ENCODE results near the gene TGM3. TPM values are rescaled to one million over a fixed set of nuclear protein-coding genes. Genes with fewer than 3 reads are reported as not detected.

TGM3 gene
- polyA plus RNA-seq, 1 experiment: not detected

DNA sequence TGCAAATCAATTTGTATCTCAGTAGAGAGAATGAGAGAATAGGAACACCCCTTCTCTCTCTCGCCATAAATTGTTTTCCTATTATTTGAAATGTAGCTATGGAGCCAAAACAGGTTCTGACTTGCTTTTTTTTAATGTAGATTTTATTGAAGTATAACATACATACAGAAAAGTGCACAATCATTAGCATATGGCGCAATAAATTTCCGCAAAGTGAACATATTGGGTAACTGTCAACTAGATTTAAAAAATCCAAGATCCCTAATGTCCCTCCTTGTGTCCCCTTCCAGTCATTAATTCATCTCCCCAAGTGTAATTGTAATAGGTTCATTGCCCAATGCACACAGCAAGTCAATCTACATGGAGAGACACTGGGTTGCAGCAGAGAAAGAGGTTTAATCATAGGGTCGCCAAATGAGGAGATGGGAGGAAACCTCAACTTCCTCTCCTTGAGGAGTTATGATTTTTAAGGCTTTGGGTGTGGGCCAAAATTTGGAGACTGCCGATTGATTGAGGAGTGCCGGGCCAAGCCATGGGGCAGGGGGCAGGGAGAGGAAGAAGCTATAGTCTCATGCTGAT is 43.3 kb upstream of the TGM3 start:
- H3K36me3 ChIP-seq (ENCODE audit: control insufficient read depth, insufficient read depth, low read length): no peaks in the 10 kb centered on the region
- POLR2A ChIA-PET: no interaction called here
- H3K4me3 ChIP-seq (ENCODE audit: low read depth, low read length): no peak overlapping the region
- CTCF ChIA-PET: no interaction called here
- peaks cover 6% of the 10 kb centered on the region; the same call in 1 of the 2 replicates for H3K27me3 ChIP-seq (ENCODE audit: control insufficient read depth, insufficient read depth, low read length)
- DNase-seq (ENCODE audit: low read depth): no peak
- TF ChIP-seq CTCF (IDR thresholded peaks at IDR 0.05; ENCODE audit: insufficient read depth, low read depth, low read length): no peak

DNA sequence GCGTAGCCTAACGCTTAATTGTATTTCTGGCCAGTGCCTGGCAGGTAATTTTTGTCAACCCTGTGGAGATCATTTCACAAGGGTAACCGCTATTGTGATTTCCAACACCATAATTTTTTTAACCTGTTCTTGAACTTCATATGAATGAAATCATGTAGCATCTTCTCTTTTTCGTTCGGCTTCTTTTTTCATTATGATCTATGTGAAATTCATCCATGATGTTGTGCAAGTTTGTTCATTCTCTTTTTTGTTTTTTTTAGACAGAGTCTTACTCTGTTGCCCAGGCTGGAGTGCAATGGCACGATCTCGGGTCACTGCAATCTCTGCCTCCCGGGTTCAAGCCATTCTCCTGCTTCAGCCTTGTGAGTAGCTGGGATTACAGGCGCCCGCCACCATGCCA is 42.5 kb upstream of the TGM3 start:
- no peak for DNase-seq (ENCODE audit: low read depth)
- ChIA-PET POLR2A (no interaction called here), CTCF (no interaction called here)
- H3K27me3 ChIP-seq (ENCODE audit: control insufficient read depth, insufficient read depth, low read length): peaks cover 1% of the 10 kb centered on the region; the same call in 1 of the 2 replicates
- no peak for TF ChIP-seq CTCF (IDR thresholded peaks at IDR 0.05; ENCODE audit: insufficient read depth, low read depth, low read length)
- H3K4me3 ChIP-seq (ENCODE audit: low read depth, low read length): no peak overlapping the region
- no peaks in the 10 kb centered on the region for H3K36me3 ChIP-seq (ENCODE audit: control insufficient read depth, insufficient read depth, low read length)

- CTCF ChIA-PET: interaction anchor here (0.8 to 0.9 kb wide), 2 partner anchors 34 to 60 kb away, joined by 3 read pairs; no protein-coding TSS in a partner anchor
Measured at GRCh38 chr20:2254333-2254732, 41.5 kb upstream of the TGM3 start.

GRCh38 chr20:2255926-2256531 is 39.8 kb upstream of the TGM3 start:
- H3K4me3 ChIP-seq (ENCODE audit: low read depth, low read length): no peak overlapping the region
- no peaks in the 10 kb centered on the region for H3K36me3 ChIP-seq (ENCODE audit: control insufficient read depth, insufficient read depth, low read length)
- H3K27me3 ChIP-seq (ENCODE audit: control insufficient read depth, insufficient read depth, low read length): no peaks in the 10 kb centered on the region
- no peak for DNase-seq (ENCODE audit: low read depth)
- POLR2A ChIA-PET: no interaction called here
- TF ChIP-seq CTCF (IDR thresholded peaks at IDR 0.05; ENCODE audit: insufficient read depth, low read depth, low read length): no peak
- CTCF ChIA-PET: interaction anchor here (1.0 kb wide), 1 partner anchor 17 kb away, joined by 3 read pairs; no protein-coding TSS in a partner anchor

More at GRCh38 chr20:2254333-2254732, 41.5 kb upstream of the TGM3 start:
- H3K4me3 ChIP-seq (ENCODE audit: low read depth, low read length): no peak overlapping the region
- no peak for TF ChIP-seq CTCF (IDR thresholded peaks at IDR 0.05; ENCODE audit: insufficient read depth, low read depth, low read length)
- POLR2A ChIA-PET: no interaction called here
- no peaks in the 10 kb centered on the region for H3K36me3 ChIP-seq (ENCODE audit: control insufficient read depth, insufficient read depth, low read length)
- DNase-seq (ENCODE audit: low read depth): no peak
- peaks cover 1% of the 10 kb centered on the region; the same call in 1 of the 2 replicates for H3K27me3 ChIP-seq (ENCODE audit: control insufficient read depth, insufficient read depth, low read length)

- H3K4me3 ChIP-seq (ENCODE audit: low read depth, low read length): no peak overlapping the region
- CTCF ChIA-PET: interaction anchor here (1.3 kb wide), 1 partner anchor 9 kb away, joined by 6 read pairs; no protein-coding TSS in a partner anchor
- POLR2A ChIA-PET: no interaction called here
- TF ChIP-seq CTCF (IDR thresholded peaks at IDR 0.05; ENCODE audit: insufficient read depth, low read depth, low read length): no peak
- no peaks in the 10 kb centered on the region for H3K36me3 ChIP-seq (ENCODE audit: control insufficient read depth, insufficient read depth, low read length)
- H3K27me3 ChIP-seq (ENCODE audit: control insufficient read depth, insufficient read depth, low read length): no peaks in the 10 kb centered on the region
- no peak for DNase-seq (ENCODE audit: low read depth)
Measured at GRCh38 chr20:2259731-2260130, 36.1 kb upstream of the TGM3 start.
